HG03521 (cell line): ENCODE data around the gene CDR2.
"Not testable (repeated sequence)": the region's sequence is repeated elsewhere in the genome, so short reads cannot be mapped to it uniquely, and the experiment has no call there.

ENCODE experiments used
- ATAC-seq: cut with Tn5 transposase; IDR thresholded peaks from one replicate; pipeline ENCODE4 v1.9.1; 2021; ENCODE audit warnings: mild to moderate bottlenecking, moderate library complexity; ENCODE audit not compliant: unreplicated experiment

Gene CDR2

GRCh38 chr16:22374311-22375116 is at the start of gene CDR2:
TSS of gene CDR2 (minus strand) at chr16:22374619. CDS start at chr16:22374309, 310 bp downstream.
- ATAC-seq: peak; percentile 90

- ATAC-seq: no peak
Observed at GRCh38 chr16:22423716-22424115, 49.3 kb upstream of the CDR2 start.

GRCh38 chr16:22421136-22421535 is 46.7 kb upstream of the CDR2 start:
- ATAC-seq: no peak

- ATAC-seq: no peak
Observed at GRCh38 chr16:22420606-22421135, 46.3 kb upstream of the CDR2 start.

GRCh38 chr16:22419908-22420307 is 45.5 kb upstream of the CDR2 start:
- no peak for ATAC-seq

GRCh38 chr16:22418826-22419225 is 44.4 kb upstream of the CDR2 start:
- no peak for ATAC-seq

- not testable (repeated sequence) for ATAC-seq
Observed at GRCh38 chr16:22417798-22418197, 43.4 kb upstream of the CDR2 start.

- no peak for ATAC-seq
Observed at GRCh38 chr16:22417019-22417418, 42.6 kb upstream of the CDR2 start.

- no peak for ATAC-seq
Observed at GRCh38 chr16:22413819-22414218, 39.4 kb upstream of the CDR2 start.

GRCh38 chr16:22407486-22407885 is 33.1 kb upstream of the CDR2 start:
- ATAC-seq: no peak

GRCh38 chr16:22402191-22402590 is 27.8 kb upstream of the CDR2 start:
- no peak for ATAC-seq

- ATAC-seq: no peak
Observed at GRCh38 chr16:22400900-22401299, 26.5 kb upstream of the CDR2 start.

- ATAC-seq: no peak
Observed at GRCh38 chr16:22397931-22398330, 23.5 kb upstream of the CDR2 start.

- ATAC-seq: no peak
Observed at GRCh38 chr16:22397464-22397863, 23.0 kb upstream of the CDR2 start.

GRCh38 chr16:22395960-22396359 is 21.5 kb upstream of the CDR2 start:
- ATAC-seq: no peak

GRCh38 chr16:22394121-22394520 is 19.7 kb upstream of the CDR2 start:
- no peak for ATAC-seq

- ATAC-seq: no peak
Observed at GRCh38 chr16:22388101-22388644, 13.8 kb upstream of the CDR2 start.

GRCh38 chr16:22386976-22387375 is 12.6 kb upstream of the CDR2 start:
- ATAC-seq: no peak

GRCh38 chr16:22385196-22385595 is 10.8 kb upstream of the CDR2 start:
- no peak for ATAC-seq

- no peak for ATAC-seq
Observed at GRCh38 chr16:22383827-22384226, 9.4 kb upstream of the CDR2 start.

GRCh38 chr16:22381392-22381791 is 7.0 kb upstream of the CDR2 start:
- ATAC-seq: no peak

GRCh38 chr16:22380529-22380928 is 6.1 kb upstream of the CDR2 start:
- no peak for ATAC-seq
